Spinal cord (tissue), 10 donors: ENCODE results near the gene MRPL42. TPM values are rescaled to one million over a fixed set of nuclear protein-coding genes. Genes with fewer than 3 reads are reported as not detected.
"Not testable (repeated sequence)": the region's sequence is repeated elsewhere in the genome, so short reads cannot be mapped to it uniquely, and the experiment has no call there.

Experiments used
- DNase-seq, 6 donors: peaks; one replicate each; pipeline versions ENCODE4 v3.0.0 to v3.0.0-alpha.2; 2013 to 2015; ENCODE audit warnings: low spot score in 6 of 6, low read depth in 4 of 6
- H3K27ac ChIP-seq: one replicate; pipeline ENCODE4 v1.5.1; 2013; ENCODE audit warnings: low read depth, low read length, control low read depth
- H3K27me3 ChIP-seq: one replicate; pipeline ENCODE4 v1.6.1; 2013; ENCODE audit warnings: low read length; ENCODE audit not compliant: control insufficient read depth, insufficient read depth
- H3K36me3 ChIP-seq: one replicate; pipeline ENCODE4 v1.6.1; 2013; ENCODE audit warnings: low read length; ENCODE audit not compliant: control insufficient read depth, insufficient read depth
- H3K4me1 ChIP-seq: one replicate; pipeline ENCODE4 v1.6.1; 2013; ENCODE audit warnings: low read length; ENCODE audit not compliant: control insufficient read depth, insufficient read depth
- H3K4me3 ChIP-seq: one replicate; pipeline ENCODE4 v1.5.1; 2013; ENCODE audit warnings: low read depth, low read length, control low read depth
- H3K9me3 ChIP-seq: one replicate; pipeline ENCODE4 v1.6.1; 2013; ENCODE audit warnings: low read length; ENCODE audit not compliant: control insufficient read depth, insufficient read depth
- WGBS: methylation state at CpG from one replicate; pipeline ENCODE4 v1.1.5; 2013; ENCODE audit warnings: missing lambda C conversion rate; ENCODE audit not compliant: insufficient coverage; 5-methylcytosine and 5-hydroxymethylcytosine counted together
- polyA plus RNA-seq, 2 donors: library from polyadenylated mRNA; unstranded; fragments of 120-200 nt; gene quantifications; one replicate each; pipeline ENCODE4 v1.2.1, GENCODE V29; 2013; ENCODE audit not compliant: insufficient read length in 2 of 2
- total RNA-seq, 2 donors: library from RNA; depleted of rRNA in 1 of 2; stranded (reverse); fragments of 120-200 nt in 1 of 2; fragments of >200 nt in 1 of 2; gene quantifications; one replicate each; pipeline versions ENCODE4 v1.2.3 to v1.2.4, GENCODE V29; 2013 to 2014
- donor health status: healthy.

Gene MRPL42
- total and polyA plus RNA-seq, 4 donors, result 45.5 to 70.8 (median 58.9) TPM

- H3K4me1 ChIP-seq, result no peaks in the 10 kb centered on the region
- H3K4me3 ChIP-seq, result no peak overlapping the region
- no peak for DNase-seq
- peaks cover 59% of the 10 kb centered on the region for H3K36me3 ChIP-seq
- WGBS, result 88% methylated on average over 2 of the region's 8 CpGs
- H3K27ac ChIP-seq, result no peak overlapping the region
- no peaks in the 10 kb centered on the region for H3K27me3 ChIP-seq
- H3K9me3 ChIP-seq, result no peaks in the 10 kb centered on the region
Observed at GRCh38 chr12:93484315-93484981, 17.1 kb downstream of the MRPL42 start.

GRCh38 chr12:93492808-93493207, 25.5 kb downstream of the MRPL42 start:
- not testable (repeated sequence) for DNase-seq, H3K27me3 ChIP-seq, H3K9me3 ChIP-seq, H3K4me3 ChIP-seq, H3K4me1 ChIP-seq, H3K27ac ChIP-seq
- WGBS, result no CpG with 5 or more reads among the region's 1 CpG
- peaks cover 14% of the 10 kb centered on the region for H3K36me3 ChIP-seq

GRCh38 chr12:93494096-93494495, 26.8 kb downstream of the MRPL42 start:
- 98% methylated on average over 3 of the region's 3 CpGs for WGBS
- Histone ChIP-seq H3K27me3 (no peaks in the 10 kb centered on the region), H3K27ac (no peak overlapping the region), H3K4me3 (no peak overlapping the region), H3K36me3 (peaks cover 10% of the 10 kb centered on the region), H3K9me3 (no peaks in the 10 kb centered on the region), H3K4me1 (no peaks in the 10 kb centered on the region)
- no peak for DNase-seq

GRCh38 chr12:93497456-93497855, 30.1 kb downstream of the MRPL42 start:
- no peaks in the 10 kb centered on the region for H3K9me3 ChIP-seq
- H3K4me3 ChIP-seq, result no peak overlapping the region
- H3K27ac ChIP-seq, result no peak overlapping the region
- no peaks in the 10 kb centered on the region for H3K4me1 ChIP-seq
- WGBS, result no CpG with 5 or more reads among the region's 1 CpG
- H3K36me3 ChIP-seq, result peaks cover 3% of the 10 kb centered on the region
- no peaks in the 10 kb centered on the region for H3K27me3 ChIP-seq
- no peak for DNase-seq

GRCh38 chr12:93498813-93499212, 31.5 kb downstream of the MRPL42 start:
- not testable (repeated sequence) for H3K4me1 ChIP-seq, DNase-seq, H3K4me3 ChIP-seq, H3K36me3 ChIP-seq, H3K9me3 ChIP-seq, H3K27me3 ChIP-seq, H3K27ac ChIP-seq
- no CpG with 5 or more reads among the region's 1 CpG for WGBS

GRCh38 chr12:93500201-93500600, 32.9 kb downstream of the MRPL42 start:
- no peak for DNase-seq
- peaks cover 9% of the 10 kb centered on the region for H3K36me3 ChIP-seq
- H3K4me3 ChIP-seq, result no peak overlapping the region
- H3K27me3 ChIP-seq, result no peaks in the 10 kb centered on the region
- H3K27ac ChIP-seq, result no peak overlapping the region
- H3K9me3 ChIP-seq, result no peaks in the 10 kb centered on the region
- H3K4me1 ChIP-seq, result no peaks in the 10 kb centered on the region
- WGBS, result no CpG with 5 or more reads among the region's 1 CpG

GRCh38 chr12:93500667-93501066, 33.4 kb downstream of the MRPL42 start:
- no peaks in the 10 kb centered on the region for H3K9me3 ChIP-seq
- H3K4me3 ChIP-seq, result no peak overlapping the region
- DNase-seq, result no peak
- no peaks in the 10 kb centered on the region for H3K4me1 ChIP-seq
- H3K36me3 ChIP-seq, result peaks cover 9% of the 10 kb centered on the region
- WGBS, result no CpG with 5 or more reads among the region's 2 CpGs
- H3K27ac ChIP-seq, result no peak overlapping the region
- no peaks in the 10 kb centered on the region for H3K27me3 ChIP-seq

GRCh38 chr12:93502802-93503623, 35.7 kb downstream of the MRPL42 start:
- H3K27ac ChIP-seq, result no peak overlapping the region
- H3K4me3 ChIP-seq, result no peak overlapping the region
- 40% methylated on average over 1 of the region's 11 CpGs for WGBS
- H3K4me1 ChIP-seq, result no peaks in the 10 kb centered on the region
- DNase-seq, result peak; percentile 6 to 92 (median 52)
- no peaks in the 10 kb centered on the region for H3K27me3 ChIP-seq
- H3K36me3 ChIP-seq, result peaks cover 6% of the 10 kb centered on the region
- no peaks in the 10 kb centered on the region for H3K9me3 ChIP-seq

- H3K27ac ChIP-seq, result no peak overlapping the region
- H3K4me3 ChIP-seq, result no peak overlapping the region
- no peaks in the 10 kb centered on the region for H3K9me3 ChIP-seq
- DNase-seq, result no peak
- H3K4me1 ChIP-seq, result no peaks in the 10 kb centered on the region
- no peaks in the 10 kb centered on the region for H3K27me3 ChIP-seq
- H3K36me3 ChIP-seq, result peaks cover 6% of the 10 kb centered on the region
Observed at GRCh38 chr12:93507165-93507564, 39.9 kb downstream of the MRPL42 start.

GRCh38 chr12:93509506-93509905, 42.2 kb downstream of the MRPL42 start:
- WGBS, result no CpG with 5 or more reads among the region's 1 CpG
- H3K27me3 ChIP-seq, result no peaks in the 10 kb centered on the region
- H3K9me3 ChIP-seq, result no peaks in the 10 kb centered on the region
- DNase-seq, result no peak
- no peak overlapping the region for H3K4me3 ChIP-seq
- no peaks in the 10 kb centered on the region for H3K4me1 ChIP-seq
- no peak overlapping the region for H3K27ac ChIP-seq
- no peaks in the 10 kb centered on the region for H3K36me3 ChIP-seq
